Pulmonary artery endothelial cell (primary cell): ENCODE data around the gene MAP2K7. TPM values are rescaled to one million over a fixed set of nuclear protein-coding genes. Genes with fewer than 3 reads are reported as not detected.
"Not testable (repeated sequence)": the region's sequence is repeated elsewhere in the genome, so short reads cannot be mapped to it uniquely, and the experiment has no call there.

Experiments
- DNase-seq: peaks from one replicate; pipeline ENCODE4 v3.0.0-alpha.2; 2011; ENCODE audit warnings: low read depth, low spot score
- total RNA-seq: library from RNA; depleted of rRNA; stranded (reverse); fragments of >200 nt; gene quantifications from 2 replicates; pipeline ENCODE4 v1.2.3, GENCODE V29; 2014

MAP2K7 gene
- total RNA-seq, 1 donor from 2014 or later, result 8.8 TPM

DNA sequence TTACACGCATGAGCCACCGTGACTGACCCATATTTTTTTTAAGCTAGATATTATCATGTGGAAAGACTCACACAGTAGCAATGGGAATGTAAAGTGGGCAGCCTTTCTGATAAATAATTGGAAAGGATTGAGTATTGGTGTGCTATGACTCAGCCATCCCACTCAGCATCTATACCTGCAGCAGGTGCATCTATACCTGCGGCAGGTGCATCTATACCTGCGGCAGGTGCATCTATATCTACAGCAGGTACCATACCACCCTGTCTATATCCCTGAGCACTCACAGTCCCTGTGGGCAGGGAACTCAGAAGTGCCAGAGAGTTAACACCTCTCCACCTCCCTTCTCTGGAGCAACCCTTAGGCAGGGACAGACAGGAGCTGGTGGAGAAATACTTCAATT is 20.6 kb upstream of the MAP2K7 start:
- DNase-seq, result no peak

DNA sequence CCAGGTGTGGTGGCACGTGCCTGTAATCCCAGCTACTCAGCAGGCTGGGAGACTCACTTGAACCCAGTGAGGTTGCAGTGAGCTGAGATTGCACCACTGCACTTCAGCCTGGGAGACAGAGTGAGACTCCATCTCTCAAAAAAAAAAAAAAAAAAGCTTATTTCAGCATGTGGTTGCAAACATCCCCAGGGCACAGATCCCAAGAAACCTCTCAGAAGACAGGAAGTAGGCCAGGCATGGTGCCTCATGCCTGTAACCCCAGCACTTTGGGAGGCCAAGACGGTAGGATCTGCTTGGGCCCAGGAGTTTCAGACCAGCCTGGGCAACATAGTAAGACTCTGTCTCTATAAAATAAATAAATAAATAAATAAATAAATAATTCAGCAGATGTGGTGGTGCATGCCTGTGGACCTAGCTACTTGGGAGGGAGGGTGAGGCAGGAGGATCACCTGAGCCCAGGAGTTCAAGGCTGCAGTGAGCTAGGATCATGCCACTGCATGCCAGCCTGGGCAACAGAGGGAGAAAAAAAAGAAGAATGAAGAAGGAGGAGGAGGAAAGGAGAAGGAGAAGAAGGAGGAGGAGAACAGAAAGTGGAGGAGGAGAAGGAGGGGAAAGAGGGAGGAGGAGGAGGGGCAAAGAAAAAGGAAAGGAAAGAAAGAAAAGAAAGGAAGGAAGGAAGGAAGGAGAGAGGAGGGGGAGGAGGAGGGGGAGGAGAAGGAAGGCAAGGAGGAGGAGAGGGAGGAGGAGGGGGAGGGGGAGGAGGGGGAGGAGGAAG is 19.7 kb upstream of the MAP2K7 start:
- DNase-seq, result no peak

DNA sequence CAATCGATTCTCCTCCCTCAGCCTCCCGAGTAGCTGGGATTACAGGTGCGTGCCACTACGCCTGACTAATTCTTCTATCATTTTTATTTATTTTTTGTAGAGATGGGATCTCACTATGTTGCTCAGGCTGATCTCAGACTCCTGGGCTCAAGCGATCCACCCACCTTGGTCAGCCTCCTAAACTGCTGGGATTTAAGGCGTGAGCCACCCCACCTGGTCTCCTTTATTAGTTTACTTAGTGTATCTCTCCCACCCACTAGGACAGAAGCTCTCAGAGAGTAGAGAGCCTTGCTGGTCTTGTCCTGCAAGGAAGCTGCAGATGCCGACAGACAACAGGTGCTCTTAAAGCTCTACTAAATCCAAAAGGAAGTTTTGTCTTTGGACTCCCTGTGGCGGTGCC is 17.9 kb upstream of the MAP2K7 start:
- no peak for DNase-seq

DNA sequence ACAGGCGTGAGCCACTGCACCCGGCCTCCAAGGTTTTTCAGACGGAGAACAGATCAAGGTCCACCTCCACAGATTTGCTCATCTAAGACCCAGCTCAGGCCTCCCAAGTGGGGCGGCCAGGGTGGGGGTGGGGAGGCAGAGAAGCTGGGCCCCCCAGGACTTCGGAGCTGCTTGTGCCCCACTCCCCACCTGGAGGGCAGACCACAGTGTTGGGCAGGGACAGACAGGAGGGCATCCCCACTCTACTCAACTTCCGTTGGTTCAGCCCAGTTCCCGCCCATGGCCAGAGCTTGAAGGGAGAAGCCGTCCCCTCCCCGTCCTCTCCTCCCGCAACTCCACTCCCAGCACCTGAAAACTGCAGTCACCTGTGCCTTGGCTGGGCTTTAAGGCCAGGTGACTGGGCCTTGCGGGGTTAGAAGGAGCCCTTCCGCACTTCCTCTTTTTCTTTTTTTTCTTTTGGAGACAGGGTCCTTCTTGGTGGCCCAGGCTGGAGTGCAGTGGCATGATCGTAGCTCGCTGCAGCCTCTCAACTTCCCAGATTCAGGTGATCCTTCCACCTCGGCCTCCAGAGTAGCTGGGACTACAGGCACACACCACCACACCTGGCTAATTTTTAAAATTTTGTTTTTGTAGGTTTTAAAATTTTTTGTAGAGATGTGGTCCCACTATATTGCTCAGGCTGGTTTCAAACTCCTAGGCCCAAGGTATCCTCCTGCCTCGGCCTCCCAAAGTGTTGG is 16.1 kb upstream of the MAP2K7 start:
- DNase-seq, result no peak

DNA sequence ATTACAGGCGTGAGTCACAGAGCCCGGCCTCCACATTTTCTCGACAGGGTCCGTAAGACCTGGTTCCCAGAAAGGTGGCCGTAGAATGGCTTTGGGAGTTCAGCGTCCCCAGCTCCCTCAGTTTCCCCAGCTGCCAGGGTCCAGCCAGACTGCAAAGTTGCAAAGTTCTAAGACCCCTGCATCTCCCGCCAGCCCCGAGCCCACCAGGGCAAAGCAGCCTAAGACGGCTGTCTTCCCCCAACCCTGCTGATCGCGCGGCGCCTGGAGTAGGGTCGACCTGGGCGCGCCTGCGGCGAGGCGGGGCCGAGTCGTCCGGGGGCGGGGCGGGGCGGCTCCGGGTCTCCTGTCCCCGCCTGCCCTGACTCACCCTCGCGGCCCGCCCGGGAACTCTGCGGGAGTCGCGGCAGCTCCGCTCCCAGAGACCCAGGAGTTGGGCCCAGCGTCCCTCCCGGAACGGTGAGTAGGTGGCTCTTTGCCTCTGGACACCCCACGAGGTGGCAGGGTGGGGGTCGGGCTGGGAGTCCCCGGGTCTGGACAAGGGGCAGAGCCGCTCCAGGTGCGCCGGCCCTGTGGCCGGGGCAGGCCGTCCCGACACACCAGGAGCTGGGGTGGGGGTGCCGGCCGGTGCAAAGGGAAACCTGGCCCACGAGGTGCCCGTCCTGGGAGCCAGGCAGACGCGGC is 15.4 kb upstream of the MAP2K7 start, which contains the start of gene LRRC8E:
TSS of gene LRRC8E (plus strand) at position 366 of the 681 bp plus-strand sequence. CDS start 7,094 bp downstream, outside the sequence.
- DNase-seq, result no peak

DNA sequence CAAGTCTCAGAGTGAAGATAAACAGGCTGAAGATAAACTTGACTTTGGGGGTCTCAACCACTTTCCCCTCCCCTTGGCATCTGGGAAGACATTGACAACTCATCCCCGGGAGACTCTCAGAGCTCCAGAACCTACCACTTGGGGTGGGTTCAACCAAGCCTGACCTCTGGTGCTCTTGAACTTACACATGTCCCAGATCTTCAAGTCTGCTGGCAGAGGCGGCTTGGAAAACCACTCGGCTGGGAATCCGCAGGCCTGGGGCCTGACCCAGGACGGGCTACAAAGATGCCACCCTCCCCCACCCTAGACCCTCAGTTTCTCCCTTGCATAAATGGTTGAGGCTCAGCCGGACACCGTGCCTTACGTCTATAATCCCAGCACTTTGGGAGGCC is 14.9 kb upstream of the MAP2K7 start:
- DNase-seq, result no peak

DNA sequence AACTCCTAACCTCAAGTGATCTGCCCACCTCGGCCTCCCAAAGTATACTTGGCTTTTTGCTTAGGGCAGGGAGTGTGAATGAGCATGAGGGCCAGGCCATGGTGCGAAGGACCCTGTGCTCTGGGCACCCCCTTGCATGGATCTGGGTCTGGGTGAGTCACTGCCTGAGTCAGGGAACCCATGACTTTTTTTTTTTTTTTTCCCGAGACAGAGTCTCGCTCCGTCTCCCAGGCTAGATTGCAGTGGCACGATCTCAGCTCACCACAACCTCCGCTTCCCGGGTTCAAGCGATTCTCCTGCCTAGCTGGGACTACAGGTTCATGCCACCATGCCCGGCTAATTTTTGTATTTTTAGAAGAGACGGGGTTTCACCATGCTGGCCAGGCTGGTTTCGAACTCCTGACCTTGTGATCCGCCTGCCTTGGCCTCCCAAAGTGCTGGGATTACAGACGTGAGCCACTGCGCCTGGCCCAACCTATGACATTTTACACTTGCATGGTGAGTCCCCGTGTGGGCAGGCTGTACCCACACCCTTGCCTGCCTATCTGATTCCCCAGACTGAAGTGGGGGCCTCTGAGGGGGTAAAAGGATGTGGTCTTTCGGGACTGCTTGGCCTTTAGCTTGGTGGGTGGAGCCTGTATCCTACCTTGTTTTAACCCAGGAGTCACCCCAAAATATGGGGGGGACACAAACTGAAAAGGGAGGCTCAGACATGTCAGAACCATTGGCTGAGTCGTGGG is 10.1 kb upstream of the MAP2K7 start:
- DNase-seq, result not testable (repeated sequence)

DNA sequence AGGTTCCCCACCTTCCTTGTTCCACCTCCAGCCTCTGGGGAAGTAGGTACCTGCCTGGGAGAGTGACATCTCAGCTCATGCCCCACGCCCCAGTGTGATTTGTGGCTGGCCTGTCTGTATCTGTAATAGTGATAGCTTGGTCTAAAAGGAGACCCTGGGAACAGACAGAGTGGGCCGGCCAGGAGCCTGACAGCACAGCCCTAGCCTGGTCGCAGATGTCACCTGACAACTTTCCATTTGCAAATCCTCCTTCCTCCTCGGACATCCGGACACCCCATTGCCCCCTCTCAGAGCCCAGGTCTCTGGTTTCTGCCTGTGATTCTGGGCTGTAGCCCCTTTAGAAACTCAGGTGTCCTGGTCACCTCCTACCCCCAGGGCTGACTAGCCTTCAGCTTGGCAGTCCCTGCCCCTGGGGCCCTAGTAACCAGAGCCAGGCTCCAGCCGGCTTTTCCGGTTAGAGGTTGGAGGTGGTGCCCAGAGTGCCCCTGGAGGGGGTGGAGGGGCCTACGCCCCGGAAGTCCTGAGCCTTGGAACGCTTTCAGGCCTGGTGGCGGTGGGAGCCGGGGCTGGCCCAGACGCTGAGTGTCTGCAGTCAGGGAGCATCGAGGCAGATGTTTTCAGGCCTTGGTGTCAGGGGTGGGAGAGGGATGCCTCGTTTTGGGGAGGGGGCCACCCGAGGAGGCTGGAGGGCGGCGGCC is 8.9 kb upstream of the MAP2K7 start:
- DNase-seq, result no peak

DNA sequence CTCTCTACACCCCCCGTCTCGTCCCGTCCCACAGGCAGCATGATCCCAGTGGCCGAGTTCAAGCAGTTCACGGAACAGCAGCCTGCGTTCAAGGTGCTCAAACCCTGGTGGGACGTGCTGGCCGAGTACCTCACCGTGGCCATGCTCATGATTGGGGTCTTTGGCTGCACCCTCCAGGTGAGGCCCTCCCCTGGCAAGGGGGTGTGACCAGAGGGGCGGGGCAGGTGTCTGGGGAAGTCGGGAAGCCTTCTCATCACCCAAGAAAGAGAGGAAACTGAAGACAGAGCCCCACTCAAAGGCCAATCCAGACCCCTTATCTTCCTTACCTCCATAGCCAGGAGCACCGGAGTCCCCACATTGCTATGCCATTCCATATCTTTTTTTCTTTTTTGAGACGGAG is 8.1 kb upstream of the MAP2K7 start:
- DNase-seq, result no peak

DNA sequence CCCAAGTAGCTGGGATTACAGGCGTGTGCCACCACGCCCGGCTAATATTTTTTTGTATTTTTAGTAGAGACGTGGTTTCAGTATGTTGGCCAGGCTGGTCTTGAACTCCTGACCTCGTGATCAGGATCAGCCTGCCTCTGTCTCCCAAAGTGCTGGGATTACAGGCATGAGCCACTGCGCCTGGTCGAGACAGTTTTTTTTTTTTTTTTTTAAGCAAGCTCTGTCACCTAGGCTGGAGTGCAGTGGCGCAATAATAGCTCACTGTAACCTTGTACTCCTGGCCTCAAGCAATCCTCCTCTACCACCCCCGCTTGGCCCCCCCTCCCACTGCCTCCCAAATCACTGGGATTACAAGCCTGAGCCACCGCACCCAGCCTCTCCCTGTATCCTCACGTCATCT is 6.4 kb upstream of the MAP2K7 start:
- DNase-seq, result no peak

DNA sequence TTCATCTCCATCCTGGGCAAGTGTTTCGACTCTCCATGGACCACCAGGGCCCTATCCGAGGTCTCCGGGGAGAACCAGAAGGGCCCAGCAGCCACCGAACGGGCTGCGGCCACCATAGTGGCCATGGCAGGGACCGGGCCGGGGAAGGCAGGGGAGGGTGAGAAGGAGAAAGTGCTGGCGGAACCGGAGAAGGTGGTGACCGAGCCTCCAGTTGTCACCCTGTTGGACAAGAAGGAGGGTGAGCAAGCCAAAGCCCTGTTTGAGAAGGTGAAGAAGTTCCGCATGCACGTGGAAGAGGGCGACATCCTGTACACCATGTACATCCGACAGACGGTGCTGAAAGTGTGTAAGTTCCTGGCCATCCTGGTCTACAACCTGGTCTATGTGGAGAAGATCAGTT is 4.7 kb upstream of the MAP2K7 start:
- no peak for DNase-seq

DNA sequence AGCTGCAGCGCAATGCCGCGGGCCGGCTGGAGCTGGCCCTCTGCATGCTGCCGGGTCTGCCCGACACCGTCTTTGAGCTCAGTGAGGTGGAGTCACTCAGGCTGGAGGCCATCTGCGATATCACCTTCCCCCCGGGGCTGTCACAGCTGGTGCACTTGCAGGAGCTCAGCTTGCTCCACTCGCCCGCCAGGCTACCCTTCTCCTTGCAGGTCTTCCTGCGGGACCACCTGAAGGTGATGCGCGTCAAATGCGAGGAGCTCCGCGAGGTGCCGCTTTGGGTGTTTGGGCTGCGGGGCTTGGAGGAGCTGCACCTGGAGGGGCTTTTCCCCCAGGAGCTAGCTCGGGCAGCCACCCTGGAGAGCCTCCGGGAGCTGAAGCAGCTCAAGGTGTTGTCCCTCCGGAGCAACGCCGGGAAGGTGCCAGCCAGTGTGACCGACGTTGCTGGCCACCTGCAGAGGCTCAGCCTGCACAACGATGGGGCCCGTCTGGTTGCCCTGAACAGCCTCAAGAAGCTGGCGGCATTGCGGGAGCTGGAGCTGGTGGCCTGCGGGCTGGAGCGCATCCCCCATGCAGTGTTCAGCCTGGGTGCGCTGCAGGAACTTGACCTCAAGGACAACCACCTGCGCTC is 3.8 kb upstream of the MAP2K7 start:
- no peak for DNase-seq

DNA sequence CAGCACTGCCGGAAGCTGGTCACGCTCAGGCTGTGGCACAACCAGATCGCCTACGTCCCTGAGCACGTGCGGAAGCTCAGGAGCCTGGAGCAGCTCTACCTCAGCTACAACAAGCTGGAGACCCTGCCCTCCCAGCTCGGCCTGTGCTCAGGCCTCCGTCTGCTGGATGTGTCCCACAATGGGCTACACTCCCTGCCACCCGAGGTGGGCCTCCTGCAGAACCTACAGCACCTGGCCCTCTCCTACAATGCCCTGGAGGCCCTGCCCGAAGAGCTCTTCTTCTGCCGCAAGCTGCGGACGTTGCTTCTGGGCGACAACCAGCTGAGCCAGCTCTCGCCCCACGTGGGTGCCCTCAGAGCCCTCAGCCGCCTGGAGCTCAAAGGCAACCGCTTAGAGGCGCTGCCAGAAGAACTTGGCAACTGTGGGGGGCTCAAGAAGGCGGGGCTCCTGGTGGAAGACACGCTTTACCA is 3.2 kb upstream of the MAP2K7 start:
- DNase-seq, result no peak

DNA sequence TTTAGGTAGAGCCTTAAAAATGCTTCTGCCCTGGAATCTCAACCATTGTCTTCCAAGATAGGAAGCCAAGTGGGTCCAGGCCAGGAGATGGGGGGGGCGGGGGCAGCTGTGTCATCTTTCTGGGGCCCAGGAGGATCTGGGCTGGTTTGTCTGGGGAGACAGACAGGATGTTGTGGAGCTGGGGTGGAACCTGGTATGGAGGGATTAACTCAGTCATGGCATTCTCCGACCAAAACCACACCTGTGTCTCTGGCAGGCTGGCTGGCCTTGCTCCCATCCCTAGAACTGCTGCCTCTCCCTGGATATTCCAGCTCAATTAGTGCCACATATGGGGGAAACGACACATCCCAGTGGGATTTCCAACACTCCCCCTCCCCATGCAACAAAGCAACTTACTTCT is 2.7 kb upstream of the MAP2K7 start:
- no peak for DNase-seq

DNA sequence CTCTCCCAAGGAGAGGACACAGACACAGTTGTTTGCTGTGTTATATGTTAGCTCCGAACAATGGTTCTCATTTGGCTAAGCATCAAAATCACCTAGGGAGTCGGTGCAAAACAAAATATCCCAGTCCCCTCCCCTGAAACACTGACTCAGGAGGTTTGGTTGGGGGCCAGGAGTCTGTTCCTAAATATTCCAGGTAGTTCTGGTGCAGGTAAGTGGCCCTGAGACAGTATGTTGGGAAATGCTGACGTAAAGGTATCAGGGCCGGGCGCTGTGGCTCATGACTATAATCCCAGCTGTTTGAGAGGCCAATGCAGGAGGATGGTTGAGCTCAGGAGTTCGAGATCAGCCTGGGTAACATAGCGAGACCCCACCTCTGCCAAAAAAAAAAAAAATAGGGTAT is 2.3 kb upstream of the MAP2K7 start:
- DNase-seq, result no peak

DNA sequence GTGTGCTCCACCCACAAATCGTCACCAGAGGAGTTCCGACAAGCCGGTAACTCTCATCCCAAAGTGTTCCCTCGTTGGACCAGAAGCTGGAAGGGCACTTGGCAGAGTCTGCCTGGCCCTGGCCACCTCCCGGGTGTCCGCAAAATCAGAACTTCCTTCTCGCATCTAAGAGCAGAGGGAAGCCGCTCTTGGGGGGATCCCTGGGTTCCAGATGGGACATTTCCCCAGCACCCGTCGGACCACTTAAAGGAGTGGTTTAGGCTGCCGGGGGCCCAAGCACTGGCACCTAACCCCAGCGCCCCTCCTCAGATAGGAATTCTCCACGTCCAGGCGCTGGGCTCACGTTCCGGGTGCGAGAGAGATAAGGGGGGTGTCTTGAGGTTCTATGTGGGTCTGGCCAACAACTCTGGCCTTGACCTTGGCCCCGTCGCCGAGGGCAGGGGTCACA is 857 bp upstream of the MAP2K7 start:
- DNase-seq, result no peak

DNA sequence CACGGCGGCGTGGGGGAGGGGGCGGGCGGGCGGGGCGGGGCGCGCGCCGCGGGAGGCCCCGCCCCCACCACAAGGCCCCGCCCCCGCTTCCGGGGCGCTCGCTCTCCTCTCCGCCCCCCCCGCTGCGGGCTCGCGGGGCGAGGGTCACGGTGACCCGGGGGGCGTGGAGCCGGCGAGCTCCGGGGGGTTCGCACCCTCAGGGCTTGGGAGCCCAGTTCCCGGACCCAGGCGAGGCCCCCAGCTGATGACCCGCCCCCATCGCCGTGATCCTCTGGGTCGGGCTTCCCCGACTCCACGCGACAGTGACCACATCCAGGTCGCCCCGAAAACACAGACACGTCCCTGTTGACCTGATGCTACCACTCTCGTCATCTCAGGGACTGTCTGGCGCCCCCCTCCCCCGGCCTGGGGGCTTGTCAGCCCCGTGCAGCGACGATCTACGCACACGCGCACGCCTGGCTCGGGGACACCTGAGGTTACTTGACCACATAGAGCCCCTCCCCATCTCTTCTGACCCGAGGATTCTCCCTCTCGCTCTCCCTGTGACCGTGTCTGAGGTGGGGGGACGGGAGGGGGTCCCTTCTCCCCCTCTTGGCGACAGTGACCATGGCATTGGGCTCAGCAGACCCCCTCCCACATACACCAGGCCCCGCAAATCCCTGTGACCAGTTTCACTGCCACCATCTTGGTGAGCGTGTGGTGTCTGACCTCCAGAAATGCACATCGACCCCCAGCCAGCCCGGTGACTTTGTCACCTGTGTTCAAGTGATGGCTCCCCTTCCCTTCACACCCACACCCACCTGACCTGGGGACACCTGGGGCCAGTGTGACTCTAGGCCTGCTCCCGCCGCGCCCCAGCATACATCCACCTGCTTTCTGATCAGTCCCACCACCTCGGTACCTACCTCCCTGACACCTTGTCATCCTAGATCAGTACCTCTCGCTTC is 670 bp downstream of the MAP2K7 start:
- no peak for DNase-seq

DNA sequence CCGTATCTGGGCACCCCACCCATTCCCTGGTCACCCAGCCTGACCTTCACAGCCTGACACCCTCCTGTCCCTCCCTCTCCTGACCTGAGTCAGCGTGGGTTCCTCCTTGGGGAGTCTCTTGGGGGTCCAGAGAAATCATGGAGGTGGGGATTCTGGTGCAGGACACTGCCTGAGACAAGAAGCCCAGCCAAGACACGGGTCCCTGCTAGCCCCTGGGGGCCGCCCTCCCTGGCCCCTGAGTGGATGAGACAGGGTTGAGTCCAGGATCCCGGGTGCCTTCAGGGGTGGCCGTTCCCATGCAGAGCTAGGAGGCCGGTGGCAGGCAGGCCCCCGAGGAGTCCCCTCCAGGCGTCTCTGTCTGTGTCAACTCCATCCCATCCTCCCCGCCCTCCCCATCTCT is 1.6 kb downstream of the MAP2K7 start:
- DNase-seq, result no peak

DNA sequence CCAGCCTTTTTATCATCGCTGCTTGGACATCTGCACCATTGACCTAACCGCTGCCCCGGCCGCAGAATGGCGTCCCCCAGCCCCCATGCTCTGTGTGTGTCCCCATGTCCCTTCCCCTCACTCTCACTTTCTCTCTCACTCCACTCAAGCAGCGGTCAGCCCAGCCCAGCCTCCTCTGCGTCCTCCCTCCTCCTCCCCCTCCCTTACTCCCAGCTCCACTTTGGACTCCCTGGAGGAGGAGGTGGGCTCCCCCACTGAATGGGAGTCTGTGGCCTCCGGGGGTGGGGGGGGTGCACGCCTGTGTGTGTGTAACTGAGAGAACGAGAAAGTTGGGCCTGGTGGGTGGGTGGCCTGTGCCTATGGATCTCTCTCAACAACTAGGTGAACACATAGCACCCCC is 2.2 kb downstream of the MAP2K7 start:
- no peak for DNase-seq
